GM19025 (cell line): ENCODE measurements around the gene MRTO4.
"Not testable (repeated sequence)": the region's sequence is repeated elsewhere in the genome, so short reads cannot be mapped to it uniquely, and the experiment has no call there.

Source experiments
- ATAC-seq: cut with Tn5 transposase; IDR thresholded peaks from one replicate; pipeline ENCODE4 v1.9.1; 2021; ENCODE audit warnings: mild to moderate bottlenecking, low read depth, moderate library complexity; ENCODE audit not compliant: unreplicated experiment

Gene MRTO4

DNA sequence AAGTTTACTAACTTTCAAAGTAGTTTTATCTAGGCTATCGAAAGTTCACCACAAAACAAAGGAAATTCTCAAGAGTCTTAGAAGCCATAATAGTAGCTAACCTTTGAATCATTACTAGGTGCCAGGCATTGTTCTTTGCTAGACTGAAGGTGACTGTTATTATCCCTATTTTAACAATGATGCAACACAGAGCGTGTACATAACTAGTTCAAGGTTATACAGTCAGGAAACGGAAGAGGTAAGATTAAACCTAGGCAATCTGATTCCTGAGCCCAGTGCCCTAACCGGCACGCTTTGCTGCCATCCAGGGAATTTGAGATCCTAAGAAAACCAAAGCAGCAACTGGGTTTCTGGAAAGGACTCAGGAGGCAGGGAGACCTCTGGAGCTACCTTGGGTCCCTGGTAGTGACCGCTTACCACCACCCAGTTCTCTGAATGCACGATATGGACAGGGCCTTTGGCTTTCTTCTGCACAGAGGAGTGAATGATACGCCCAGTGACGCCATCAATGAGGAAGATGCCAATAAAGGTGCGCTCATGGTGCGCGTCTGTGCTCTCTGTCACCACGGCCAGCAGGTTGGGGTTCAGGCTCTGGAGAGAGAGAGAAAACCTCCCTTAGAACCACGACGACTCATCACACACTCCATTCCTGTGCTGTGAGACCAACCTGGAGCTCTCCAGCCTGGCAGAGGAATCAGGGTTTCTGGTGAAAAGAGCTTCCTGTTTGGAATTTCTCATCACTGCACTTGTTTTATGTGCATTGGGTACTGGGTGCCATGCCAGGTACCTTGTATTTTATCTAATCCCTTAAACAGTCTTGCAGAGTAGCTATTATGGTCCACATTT, 28.4 kb upstream of the MRTO4 start:
- no peak for ATAC-seq

DNA sequence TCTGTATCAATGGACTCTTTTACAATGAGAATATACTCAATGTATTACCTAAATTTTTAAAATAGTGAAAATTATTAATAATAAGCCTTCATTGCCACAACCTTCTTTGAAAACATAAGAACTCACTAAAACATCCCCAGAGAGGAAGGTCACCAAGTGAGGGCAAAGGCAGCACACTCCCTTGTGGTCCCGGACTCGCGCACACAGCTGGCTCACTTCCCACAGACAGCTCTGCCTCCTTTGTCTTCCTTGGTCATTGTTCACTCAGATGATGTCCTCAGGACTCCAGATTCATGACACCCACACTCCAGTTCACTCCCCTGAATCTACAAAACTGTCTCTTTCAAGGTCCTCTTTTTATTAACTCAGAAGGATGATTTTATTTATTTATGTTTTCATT, 22.4 kb upstream of the MRTO4 start:
- no peak for ATAC-seq

GRCh38 chr1:19229828-19230325, 21.7 kb upstream of the MRTO4 start:
- no peak for ATAC-seq

DNA sequence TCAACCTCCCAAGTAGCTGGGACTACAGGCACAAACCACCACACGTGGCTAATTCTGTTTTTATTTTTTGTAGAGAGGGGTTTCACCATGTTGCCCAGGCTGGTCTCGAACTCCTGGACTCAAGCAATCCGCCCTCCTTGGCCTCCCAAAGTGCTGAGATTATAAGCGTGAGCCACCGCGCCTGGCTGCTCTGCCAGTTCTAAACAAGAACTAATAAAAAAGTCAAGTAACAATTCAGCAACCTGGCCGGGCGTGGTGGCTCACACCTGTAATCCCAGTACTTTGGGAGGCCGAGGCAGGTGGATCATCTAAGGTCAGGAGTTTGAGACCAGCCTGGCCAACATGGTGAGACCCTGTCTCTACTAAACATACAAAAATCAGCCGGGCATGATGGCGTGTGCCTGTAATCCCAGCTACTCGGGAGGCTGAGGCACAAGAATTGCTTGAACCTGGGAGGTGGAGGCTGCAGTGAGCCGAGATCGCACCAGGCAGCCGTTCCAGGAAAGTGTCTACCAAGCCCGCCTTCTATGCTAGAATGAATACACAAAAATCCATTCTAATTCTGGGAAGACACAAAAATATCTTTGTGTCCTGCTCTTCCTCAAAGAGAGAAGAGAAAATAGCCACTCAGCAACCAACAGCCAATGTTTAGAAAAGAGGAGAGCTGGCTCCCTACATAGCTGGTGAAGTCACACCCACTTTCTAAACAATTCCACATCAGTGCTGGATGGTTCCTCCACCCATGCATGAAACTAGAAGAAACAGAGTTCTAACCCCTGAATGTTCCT, 19.7 kb upstream of the MRTO4 start:
- ATAC-seq: not testable (repeated sequence)

GRCh38 chr1:19232524-19232846, 19.1 kb upstream of the MRTO4 start:
- no peak for ATAC-seq

DNA sequence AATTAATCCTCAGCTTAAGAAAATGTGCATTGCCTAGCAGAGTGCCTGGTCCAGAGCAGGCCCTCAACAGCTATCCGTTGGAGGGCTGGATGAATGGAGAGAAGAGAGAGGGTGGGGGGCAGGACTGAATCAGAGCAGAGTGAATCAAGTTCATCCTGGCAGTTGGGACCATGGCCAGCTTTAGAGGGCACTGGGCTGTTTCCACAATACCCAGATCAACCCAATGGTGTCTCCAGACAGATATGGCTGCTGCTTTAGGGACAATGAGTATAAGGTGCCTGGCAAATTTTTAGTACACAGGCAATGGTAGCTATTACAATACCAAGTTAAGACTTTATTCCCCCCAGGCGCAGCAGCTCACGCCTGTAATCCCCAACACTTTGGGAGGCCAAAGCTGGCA, 17.4 kb upstream of the MRTO4 start:
- ATAC-seq: no peak

DNA sequence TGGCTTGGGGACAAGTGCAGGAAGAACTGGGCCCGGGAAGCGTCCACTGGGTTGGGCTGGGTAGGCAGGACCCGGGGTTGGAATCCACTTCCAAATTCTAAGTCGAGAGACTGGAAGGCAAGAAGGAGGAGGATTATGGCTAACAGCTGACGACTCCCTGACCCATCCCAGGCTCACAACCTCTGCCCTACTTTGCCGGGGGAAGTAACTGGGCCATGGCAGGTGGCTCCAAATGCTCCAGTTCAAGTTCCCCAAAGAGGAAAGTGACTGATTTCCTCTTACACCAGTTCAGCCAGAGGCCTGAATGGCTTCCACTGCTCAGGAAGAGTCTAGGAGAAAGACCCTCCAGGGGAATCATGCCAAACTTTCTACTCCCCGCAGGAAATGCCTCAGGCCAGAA, 11.7 kb upstream of the MRTO4 start:
- no peak for ATAC-seq

DNA sequence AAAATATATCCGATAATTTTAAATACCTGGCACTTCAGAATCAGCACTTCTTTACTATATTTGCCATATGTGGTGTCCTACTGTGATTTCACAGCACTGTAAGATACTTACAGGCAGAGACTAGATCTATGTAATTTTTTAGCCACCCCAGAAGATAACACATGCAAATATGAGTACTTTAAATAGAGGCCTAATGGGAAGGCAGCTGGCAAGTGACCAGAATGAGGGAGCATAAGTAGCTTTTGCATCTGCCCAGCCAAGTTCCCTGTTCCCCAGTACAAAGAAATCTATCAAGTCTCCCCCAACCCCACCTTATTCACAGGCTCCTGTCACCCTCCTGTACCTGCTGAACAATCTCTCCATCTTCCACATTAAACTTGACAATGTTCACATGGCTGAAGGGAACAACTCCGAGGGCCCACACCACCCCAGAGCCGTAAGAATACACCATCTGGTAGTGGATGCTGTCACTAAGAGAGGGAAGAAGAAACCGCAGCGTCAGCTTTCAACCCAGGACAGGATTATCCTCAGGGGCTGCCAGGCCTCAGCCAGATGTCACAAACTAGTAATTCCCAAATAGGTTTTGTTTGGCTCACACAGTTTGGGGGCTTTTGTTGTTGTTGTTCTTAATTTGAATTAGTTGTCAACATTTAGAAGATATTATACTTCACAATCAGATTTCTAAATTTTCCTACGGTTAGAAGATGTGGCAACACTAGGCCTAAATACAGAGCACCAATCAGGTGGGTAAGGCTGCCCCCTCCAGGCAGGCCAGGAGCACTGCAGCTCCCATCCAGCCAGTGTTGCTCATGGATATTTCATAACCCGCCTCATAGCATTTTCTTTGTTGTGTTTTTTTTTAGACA, 10.7 kb upstream of the MRTO4 start:
- ATAC-seq: no peak

GRCh38 chr1:19250629-19251304, 838 bp upstream of the MRTO4 start:
- ATAC-seq: no peak

GRCh38 chr1:19254416-19254815, 2.8 kb downstream of the MRTO4 start:
- no peak for ATAC-seq

GRCh38 chr1:19255288-19255687, 3.7 kb downstream of the MRTO4 start:
- no peak for ATAC-seq

DNA sequence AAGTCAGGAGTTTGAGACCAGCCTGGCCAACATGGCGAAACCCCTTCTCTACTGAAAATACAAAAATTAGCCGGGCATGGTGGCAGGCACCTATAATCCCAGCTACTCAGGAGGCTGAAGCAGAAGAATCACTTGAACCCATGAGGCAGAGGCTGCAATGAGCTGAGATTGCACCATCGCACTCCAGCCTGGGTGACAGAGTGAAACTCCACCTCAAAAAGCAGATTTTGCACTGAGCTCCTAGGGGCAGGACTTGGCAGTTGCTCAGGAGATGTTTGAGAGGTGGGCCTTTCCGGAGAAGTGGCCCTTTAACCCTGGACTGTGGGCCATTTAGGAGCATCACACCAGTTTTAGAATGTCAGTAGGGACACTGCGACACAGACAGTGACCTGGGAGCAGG, 4.7 kb downstream of the MRTO4 start:
- not testable (repeated sequence) for ATAC-seq

GRCh38 chr1:19257178-19257914, 5.7 kb downstream of the MRTO4 start:
- ATAC-seq: no peak

- ATAC-seq: no peak
These were observed 6.7 kb downstream of the MRTO4 start for GRCh38 chr1:19258353-19258752.

DNA sequence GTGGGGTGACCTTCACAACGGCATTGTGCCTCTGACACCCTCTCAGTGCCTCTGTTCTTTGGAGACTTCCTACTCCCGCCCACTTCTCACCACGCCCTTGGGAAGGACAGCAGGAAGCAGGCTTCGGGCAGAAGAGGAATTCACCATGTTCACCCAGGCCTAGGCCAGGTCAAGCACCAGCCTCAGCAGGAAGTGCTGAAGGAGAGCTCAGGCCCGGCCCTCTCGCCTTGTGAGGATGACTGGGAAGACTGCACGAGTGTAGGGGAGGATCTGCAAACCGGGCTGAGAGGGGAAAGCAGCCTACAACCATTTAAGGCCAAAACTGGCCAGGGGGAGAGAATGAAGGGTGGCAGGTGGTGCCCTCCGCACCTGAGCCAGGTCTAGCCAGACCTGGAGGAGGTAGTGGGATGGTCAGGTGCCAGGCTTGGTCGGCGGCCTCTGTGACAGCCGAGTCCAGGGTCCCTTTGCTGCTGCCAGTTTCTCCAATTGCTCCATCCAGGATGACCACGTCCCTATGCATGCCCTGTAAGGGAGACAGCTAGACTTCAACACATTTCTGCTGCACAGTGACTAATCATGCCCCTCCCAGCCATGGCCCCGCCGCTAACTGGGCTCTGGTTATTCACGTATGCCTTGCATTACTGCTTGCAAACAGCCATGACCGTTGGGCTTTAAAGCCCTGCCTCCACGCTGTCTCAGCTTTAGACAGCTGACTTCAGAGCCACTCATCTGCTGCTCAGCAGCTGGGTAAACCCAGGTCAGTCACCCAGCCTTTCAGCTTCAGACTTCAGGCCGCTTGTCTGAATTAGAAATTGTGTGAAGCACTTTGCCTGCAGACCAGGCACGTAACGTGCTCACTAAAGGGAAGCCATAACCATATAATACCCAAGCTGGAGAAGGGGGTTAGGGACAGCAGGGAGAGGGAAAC, 8.9 kb downstream of the MRTO4 start:
- no peak for ATAC-seq

- no peak for ATAC-seq
These were observed 10.4 kb downstream of the MRTO4 start for GRCh38 chr1:19262047-19262446.

GRCh38 chr1:19262744-19263143, 11.1 kb downstream of the MRTO4 start:
- ATAC-seq: no peak

DNA sequence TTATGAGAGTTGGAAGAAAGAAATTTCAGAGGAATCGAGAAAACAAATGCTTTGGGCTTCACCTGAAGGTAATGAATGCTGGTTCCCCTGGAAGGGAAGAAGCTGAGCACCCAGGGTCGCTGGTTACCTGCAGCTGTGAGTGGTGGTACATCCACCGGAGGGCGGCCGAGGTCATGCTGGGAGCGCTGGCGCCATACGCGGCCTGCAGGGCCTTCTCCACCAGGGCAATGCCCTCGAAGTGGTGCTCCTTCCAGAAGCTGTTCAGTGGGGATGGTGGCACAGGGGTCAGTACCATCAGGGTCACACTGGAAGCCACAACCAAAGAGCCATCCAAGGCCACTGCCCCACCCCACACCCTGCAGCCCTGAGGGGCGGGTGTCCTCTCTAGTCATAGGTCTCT, 16.8 kb downstream of the MRTO4 start:
- no peak for ATAC-seq
